Transverse colon (tissue), 4 donors: ENCODE measurements around the gene TSHZ3. TPM values are rescaled to one million over a fixed set of nuclear protein-coding genes. Genes with fewer than 3 reads are reported as not detected.
A peak's percentile ranks its signal among the peaks of the same experiment; 100 is the strongest.

Source experiments
- DNase-seq: peaks from one replicate; pipeline ENCODE4 v3.0.0-alpha.2; 2019
- H3K27ac ChIP-seq, 4 donors: fragments of 200-600 bp; sonication (generic); 2 replicates each; pipeline ENCODE4 v1.5.1; 2016 to 2018; ENCODE audit warnings: inconsistent platforms in 4 of 4
- H3K27me3 ChIP-seq: fragments of 200-600 bp; sonication (generic); 2 replicates; pipeline ENCODE4 v1.5.1; 2017; ENCODE audit warnings: inconsistent platforms
- H3K36me3 ChIP-seq, 4 donors: fragments of 200-600 bp; sonication (generic); 2 replicates each; pipeline ENCODE4 v1.5.1; 2017 to 2019; ENCODE audit warnings: inconsistent platforms in 4 of 4
- H3K4me1 ChIP-seq, 4 donors: fragments of 200-600 bp; sonication (generic); 2 replicates each; pipeline ENCODE4 v1.5.1; 2017 to 2020; ENCODE audit warnings: inconsistent platforms in 4 of 4
- H3K4me3 ChIP-seq, 4 donors: fragments of 200-600 bp; sonication (generic); 1 replicate in 1 of 4; 2 replicates in 3 of 4; pipeline versions ENCODE4 v1.5.1 to v1.6.1; 2017 to 2019; ENCODE audit warnings: inconsistent platforms in 4 of 4
- H3K9me3 ChIP-seq, 2 donors: fragments of 200-600 bp; sonication (generic); 2 replicates each; pipeline ENCODE4 v1.5.1; 2017 to 2019; ENCODE audit warnings: inconsistent platforms in 2 of 2
- EP300 ChIP-seq: sonication (generic); formaldehyde crosslinking; IDR thresholded peaks from one replicate; pipeline ENCODE4 v1.6.1; 2017; ENCODE audit warnings: antibody characterized with exemption, low read depth
- POLR2A ChIP-seq: fragments of 450-650 bp; IDR thresholded peaks from one replicate; pipeline ENCODE4 v1.6.1; 2016; ENCODE audit warnings: antibody characterized with exemption, mild to moderate bottlenecking, moderate library complexity
- POLR2AphosphoS5 ChIP-seq, 3 donors: sonication (generic); formaldehyde crosslinking; IDR thresholded peaks; one replicate each; pipeline ENCODE4 v1.6.1; 2016; ENCODE audit warnings: antibody characterized with exemption in 3 of 3
- WGBS, 2 donors: methylation state at CpG; one replicate each; pipeline ENCODE4 v1.1.5; 2018; ENCODE audit warnings: low coverage in 1 of 2; 5-methylcytosine and 5-hydroxymethylcytosine counted together
- in situ Hi-C, 4 donors: fragments of 200-750 bp; cut with MboI; loops; one replicate each; pipeline versions ENCODE4 v1.15.0 to v1.15.1; 2017; ENCODE audit warnings: low sequenced_read_pairs in 3 of 4, low pct_ligation_motif_present in 1 of 4, low pct_unique_long_range_greater_than_20kb in 1 of 4
- intact Hi-C: fragments of 100-400 bp; cut with DNase I; formaldehyde crosslinking; loops from one replicate; pipeline ENCODE4 v1.15.1; 2023; ENCODE audit warnings: low total_unique reads
- total RNA-seq, 4 donors: library from RNA; depleted of rRNA; stranded (reverse); fragments of >200 nt; gene quantifications; one replicate each; pipeline ENCODE4 v1.1.0, GENCODE V29; 2016
- TF ChIP-seq, protein P1 (sequence below), 5 experiments: fragments of 200-600 bp in 3 of 5; fragments of 450-650 bp in 2 of 5; sonication (generic) in 3 of 5; IDR thresholded peaks; 1 replicate in 2 of 5; 2 replicates in 3 of 5; pipeline ENCODE4 v1.5.1; 2016 to 2017; ENCODE audit warnings: antibody characterized with exemption in 5 of 5, inconsistent platforms in 3 of 5, mild to moderate bottlenecking in 2 of 5, moderate library complexity in 1 of 5

The TSHZ3 gene
- total RNA-seq, 4 donors from 2014 or later = 3.0 to 6.4 (median 4.6) TPM

DNA sequence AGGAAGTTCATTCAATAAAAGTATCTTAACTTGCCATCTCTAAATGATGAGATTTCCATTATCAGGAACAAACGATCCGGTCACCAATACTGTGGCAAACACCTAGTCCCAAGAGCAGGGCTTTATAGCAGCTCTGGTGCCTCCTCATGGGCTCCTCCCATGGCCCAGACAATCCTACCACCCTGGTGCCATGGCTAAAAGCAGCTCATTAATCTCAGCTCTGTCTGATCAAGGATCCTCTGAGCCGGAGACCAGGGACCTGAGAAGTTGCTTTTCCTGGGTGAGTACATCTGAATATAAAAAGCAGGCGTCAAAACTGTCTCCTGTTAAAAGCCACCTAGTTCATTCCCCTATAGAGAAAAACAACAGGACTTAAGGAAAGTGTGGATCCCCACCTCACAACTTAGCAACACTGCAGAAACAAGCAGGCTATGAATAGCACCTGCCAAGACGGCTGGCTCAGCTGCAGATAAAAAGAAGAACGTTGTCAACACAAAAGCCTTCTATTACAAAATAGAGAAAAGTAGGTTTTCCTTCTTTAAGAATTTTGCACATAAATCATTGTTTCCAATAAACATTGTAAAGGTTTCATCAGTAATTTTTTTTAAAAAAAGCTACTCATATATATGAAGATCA, 30.3 kb downstream of the TSHZ3 start:
- no peak for TF ChIP-seq EP300
- TF ChIP-seq, protein P1, sequence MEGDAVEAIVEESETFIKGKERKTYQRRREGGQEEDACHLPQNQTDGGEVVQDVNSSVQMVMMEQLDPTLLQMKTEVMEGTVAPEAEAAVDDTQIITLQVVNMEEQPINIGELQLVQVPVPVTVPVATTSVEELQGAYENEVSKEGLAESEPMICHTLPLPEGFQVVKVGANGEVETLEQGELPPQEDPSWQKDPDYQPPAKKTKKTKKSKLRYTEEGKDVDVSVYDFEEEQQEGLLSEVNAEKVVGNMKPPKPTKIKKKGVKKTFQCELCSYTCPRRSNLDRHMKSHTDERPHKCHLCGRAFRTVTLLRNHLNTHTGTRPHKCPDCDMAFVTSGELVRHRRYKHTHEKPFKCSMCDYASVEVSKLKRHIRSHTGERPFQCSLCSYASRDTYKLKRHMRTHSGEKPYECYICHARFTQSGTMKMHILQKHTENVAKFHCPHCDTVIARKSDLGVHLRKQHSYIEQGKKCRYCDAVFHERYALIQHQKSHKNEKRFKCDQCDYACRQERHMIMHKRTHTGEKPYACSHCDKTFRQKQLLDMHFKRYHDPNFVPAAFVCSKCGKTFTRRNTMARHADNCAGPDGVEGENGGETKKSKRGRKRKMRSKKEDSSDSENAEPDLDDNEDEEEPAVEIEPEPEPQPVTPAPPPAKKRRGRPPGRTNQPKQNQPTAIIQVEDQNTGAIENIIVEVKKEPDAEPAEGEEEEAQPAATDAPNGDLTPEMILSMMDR (IDR thresholded peaks at IDR 0.05) = no peak
- TF ChIP-seq POLR2A = no peak
- TF ChIP-seq POLR2AphosphoS5 (IDR thresholded peaks at IDR 0.05) = no peak
- Histone ChIP-seq H3K4me3 (no peak overlapping the region), H3K27ac (no peak overlapping the region), H3K9me3 (no peaks in the 10 kb centered on the region), H3K4me1 (peaks cover 5 to 25% (median 12%) of the 10 kb centered on the region in 4 donors), H3K27me3 (no peaks in the 10 kb centered on the region), H3K36me3 (no peaks in the 10 kb centered on the region)
- no peak for DNase-seq
- in situ Hi-C loops (no loop called here), intact Hi-C loops (no loop called here)
- 45 to 69% methylated on average over 2 to 6 of the region's 6 CpGs for WGBS, 2 donors

DNA sequence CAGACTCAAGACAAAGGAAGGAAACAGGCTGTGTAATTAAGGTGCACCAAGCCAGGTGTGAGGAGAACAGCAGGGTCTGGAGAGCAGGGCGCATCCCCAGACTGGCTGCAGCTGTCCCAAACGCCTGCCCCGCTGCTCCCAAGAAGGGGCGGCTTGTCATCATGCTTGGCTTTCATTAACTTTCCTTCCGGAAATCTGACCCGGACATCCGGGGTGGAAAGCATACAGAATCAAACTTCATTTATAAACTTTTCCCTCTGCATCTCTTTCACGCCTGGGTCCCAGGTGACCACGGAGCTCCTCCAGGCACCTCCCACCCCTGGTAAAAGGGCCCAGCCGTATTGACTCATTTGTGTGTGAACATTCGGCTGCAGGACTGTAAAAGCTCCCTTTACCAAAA, 31.7 kb downstream of the TSHZ3 start:
- in situ Hi-C loops = no loop called here
- intact Hi-C loops = no loop called here
- Histone ChIP-seq H3K4me3 (no peak overlapping the region), H3K9me3 (no peaks in the 10 kb centered on the region), H3K36me3 (no peaks in the 10 kb centered on the region), H3K27me3 (no peaks in the 10 kb centered on the region), H3K4me1 (peaks cover 5 to 29% (median 12%) of the 10 kb centered on the region in 4 donors), H3K27ac (peak overlapping the region in 2 of 4 donors; percentile 48 to 52)
- TF ChIP-seq POLR2A = no peak
- TF ChIP-seq, protein P1 (IDR thresholded peaks at IDR 0.05) = no peak
- WGBS, 2 donors = 28 to 58% methylated on average over 4 to 11 of the region's 11 CpGs
- DNase-seq = no peak

DNA sequence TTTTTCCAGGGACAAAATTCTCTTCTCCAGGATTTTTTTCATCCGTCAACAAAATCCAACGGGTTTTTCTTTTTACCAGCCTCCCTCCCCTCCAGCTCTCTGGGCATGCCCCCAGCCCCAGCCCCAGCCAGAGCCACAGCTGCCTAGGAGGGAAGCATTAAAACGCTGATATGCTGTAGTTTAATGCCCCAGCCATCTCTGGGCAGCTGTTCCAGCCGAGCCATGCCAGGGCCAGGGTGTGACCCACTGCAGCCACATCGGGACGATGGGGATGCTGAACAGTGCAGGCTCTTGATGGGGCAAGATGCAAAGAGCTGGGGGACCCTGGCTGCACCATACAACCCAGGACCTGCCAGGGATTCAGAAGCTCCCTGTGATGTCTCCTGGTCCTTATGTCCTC, 32.1 kb downstream of the TSHZ3 start:
- in situ Hi-C loops = no loop called here
- no peak overlapping the region for H3K4me3 ChIP-seq
- peak overlapping the region in 3 of 4 donors; percentile 48 to 59 (median 52) for H3K27ac ChIP-seq

DNA sequence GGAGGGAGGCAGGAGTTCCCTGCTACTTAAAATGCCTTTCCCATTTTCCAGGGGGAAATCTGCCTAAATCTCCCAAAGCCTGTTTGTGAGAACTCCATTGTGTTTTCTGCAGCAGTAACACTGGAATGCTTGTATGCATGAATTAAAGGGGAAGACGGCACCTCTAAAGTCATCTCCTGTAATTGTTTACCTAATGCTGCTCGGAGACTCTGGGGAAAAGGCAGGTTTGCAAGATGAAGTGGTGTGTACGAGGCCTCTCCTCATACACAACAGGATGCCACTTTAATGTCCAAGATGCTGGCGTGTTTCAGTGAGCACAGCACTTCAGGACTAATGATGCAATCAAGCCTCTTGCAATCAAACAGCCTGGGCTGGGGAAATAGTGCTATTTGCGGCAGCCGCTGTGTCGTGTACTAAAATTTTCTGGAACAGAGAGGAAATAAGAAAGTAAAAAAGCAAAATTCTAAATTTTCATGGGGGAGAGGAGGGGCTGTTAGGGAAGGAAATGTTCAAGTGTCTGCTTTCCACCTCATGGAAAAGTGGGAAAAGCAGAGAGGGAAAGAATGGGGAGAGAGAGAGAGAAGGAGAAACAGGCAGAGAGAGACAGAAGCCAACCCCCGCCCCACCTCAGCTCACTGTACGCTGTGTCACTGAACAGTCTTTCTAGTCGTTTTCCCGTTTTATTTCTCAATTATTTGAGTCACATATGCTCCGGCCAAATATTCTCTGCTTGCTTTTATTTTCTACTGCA, 32.9 kb downstream of the TSHZ3 start:
- peak overlapping the region; percentile 12 to 59 (median 50) for H3K27ac ChIP-seq
- H3K27me3 ChIP-seq = no peaks in the 10 kb centered on the region
- peak; percentile 31 for DNase-seq
- in situ Hi-C loops = no loop called here
- TF ChIP-seq POLR2AphosphoS5 (IDR thresholded peaks at IDR 0.05) = peak in 2 of 3 donors; percentile 14 to 25
- no peak for TF ChIP-seq EP300
- no peaks in the 10 kb centered on the region for H3K9me3 ChIP-seq
- no peak overlapping the region for H3K4me3 ChIP-seq
- H3K36me3 ChIP-seq = no peaks in the 10 kb centered on the region
- WGBS, 2 donors = 25 to 35% methylated on average over 8 to 12 of the region's 12 CpGs
- intact Hi-C loops = no loop called here
- H3K4me1 ChIP-seq = peaks cover 5 to 41% (median 16%) of the 10 kb centered on the region in 4 donors

More for the DNA sequence above, 32.1 kb downstream of the TSHZ3 start:
- 29 to 53% methylated on average over 2 to 6 of the region's 6 CpGs for WGBS, 2 donors
- DNase-seq = no peak
- Histone ChIP-seq H3K36me3 (no peaks in the 10 kb centered on the region), H3K9me3 (no peaks in the 10 kb centered on the region), H3K27me3 (no peaks in the 10 kb centered on the region), H3K4me1 (peaks cover 5 to 34% (median 14%) of the 10 kb centered on the region in 4 donors)
- TF ChIP-seq, protein P1 (IDR thresholded peaks at IDR 0.05) = no peak
- TF ChIP-seq EP300 = no peak
- no peak for TF ChIP-seq POLR2A
- TF ChIP-seq POLR2AphosphoS5 (IDR thresholded peaks at IDR 0.05) = no peak
- intact Hi-C loops = no loop called here
